Panc1 (cell line): ENCODE results near the gene PLCB4.

Source experiments
- CTCF ChIP-seq: fragments of 450-650 bp; IDR thresholded peaks from 2 replicates; pipeline ENCODE4 v1.5.1; 2017; ENCODE audit warnings: mild to moderate bottlenecking
- TCF7L2 ChIP-seq: IDR thresholded peaks from 2 replicates; pipeline ENCODE4 v1.6.1; 2011; ENCODE audit warnings: mild to moderate bottlenecking, low read depth, low read length, inconsistent platforms

GRCh38 chr20:9148291-9148690 is 79.4 kb downstream of the PLCB4 start:
- TF ChIP-seq CTCF (no peak), TCF7L2 (no peak)
